ENCODE data around the gene SRD5A1.

The SRD5A1 gene

DNA sequence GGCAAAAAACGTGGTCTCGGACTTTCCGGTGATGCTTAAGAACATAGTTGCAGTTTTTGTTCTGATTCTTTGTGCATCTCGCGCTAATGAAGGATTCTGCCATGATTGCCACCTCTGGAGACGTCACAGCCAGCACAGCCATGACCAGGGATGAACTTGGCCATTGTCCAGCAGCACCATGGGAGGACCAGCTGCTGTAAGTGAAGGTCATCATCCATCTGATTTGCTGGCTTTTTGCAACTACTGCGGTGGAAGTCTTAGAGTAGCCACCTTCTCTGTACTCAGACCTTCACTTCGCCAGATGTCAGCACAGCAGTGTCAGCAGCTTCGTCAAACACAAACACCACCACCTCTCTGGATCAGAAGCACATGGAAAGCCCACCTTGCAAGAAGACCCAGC lies 46.1 kb upstream of the SRD5A1 start:
- Histone ChIP-seq H3K9ac (ENCODE audit: low read length) (no peak overlapping the region), H3K27me3 (replicated peaks; ENCODE audit: insufficient read depth, low read length) (no peaks in the 10 kb centered on the region), H3K4me3 (ENCODE audit: low read length) (no peak overlapping the region), H3K9me3 (replicated peaks; ENCODE audit: insufficient read depth, low read length) (no peaks in the 10 kb centered on the region), H3F3A (ENCODE audit: insufficient read depth, low read length) (no peaks in the 10 kb centered on the region), H3K4me1 (ENCODE audit: low read length) (no peaks in the 10 kb centered on the region), H2AFZ (ENCODE audit: low read length) (no peak overlapping the region), H4K20me1 (ENCODE audit: insufficient read depth, low read length) (no peaks in the 10 kb centered on the region), H3K4me2 (ENCODE audit: low read depth, low read length) (no peak overlapping the region), H3K79me2 (ENCODE audit: low read length) (no peaks in the 10 kb centered on the region), H3K9me2 (replicated peaks; ENCODE audit: insufficient read depth, low read length) (no peaks in the 10 kb centered on the region), H3K27ac (ENCODE audit: low read length) (no peak overlapping the region), H3K36me3 (replicated peaks; ENCODE audit: insufficient read depth, low read length) (no peaks in the 10 kb centered on the region)
- TF ChIP-seq EZH2 (optimal IDR thresholded peaks at IDR 0.05; ENCODE audit: low read depth, low read length) (no peak), EZH2phosphoT487 (IDR thresholded peaks at IDR 0.05; ENCODE audit: low read length) (no peak)
- TF ChIP-seq, protein P1, sequence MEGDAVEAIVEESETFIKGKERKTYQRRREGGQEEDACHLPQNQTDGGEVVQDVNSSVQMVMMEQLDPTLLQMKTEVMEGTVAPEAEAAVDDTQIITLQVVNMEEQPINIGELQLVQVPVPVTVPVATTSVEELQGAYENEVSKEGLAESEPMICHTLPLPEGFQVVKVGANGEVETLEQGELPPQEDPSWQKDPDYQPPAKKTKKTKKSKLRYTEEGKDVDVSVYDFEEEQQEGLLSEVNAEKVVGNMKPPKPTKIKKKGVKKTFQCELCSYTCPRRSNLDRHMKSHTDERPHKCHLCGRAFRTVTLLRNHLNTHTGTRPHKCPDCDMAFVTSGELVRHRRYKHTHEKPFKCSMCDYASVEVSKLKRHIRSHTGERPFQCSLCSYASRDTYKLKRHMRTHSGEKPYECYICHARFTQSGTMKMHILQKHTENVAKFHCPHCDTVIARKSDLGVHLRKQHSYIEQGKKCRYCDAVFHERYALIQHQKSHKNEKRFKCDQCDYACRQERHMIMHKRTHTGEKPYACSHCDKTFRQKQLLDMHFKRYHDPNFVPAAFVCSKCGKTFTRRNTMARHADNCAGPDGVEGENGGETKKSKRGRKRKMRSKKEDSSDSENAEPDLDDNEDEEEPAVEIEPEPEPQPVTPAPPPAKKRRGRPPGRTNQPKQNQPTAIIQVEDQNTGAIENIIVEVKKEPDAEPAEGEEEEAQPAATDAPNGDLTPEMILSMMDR (IDR thresholded peaks at IDR 0.05; ENCODE audit: low read length), result no peak
- DNase-seq, result no peak

- TF ChIP-seq, protein P1 (IDR thresholded peaks at IDR 0.05; ENCODE audit: low read length), result no peak
- TF ChIP-seq EZH2phosphoT487 (IDR thresholded peaks at IDR 0.05; ENCODE audit: low read length) (no peak), EZH2 (optimal IDR thresholded peaks at IDR 0.05; ENCODE audit: low read depth, low read length) (no peak)
Measured at GRCh38 chr5:6590581-6590980, 42.7 kb upstream of the SRD5A1 start.

GRCh38 chr5:6591671-6592288 lies 41.5 kb upstream of the SRD5A1 start:
- no peaks in the 10 kb centered on the region for H4K20me1 ChIP-seq (ENCODE audit: insufficient read depth, low read length)
- no peaks in the 10 kb centered on the region for H3K9me2 ChIP-seq (replicated peaks; ENCODE audit: insufficient read depth, low read length)
- H3K9me3 ChIP-seq (replicated peaks; ENCODE audit: insufficient read depth, low read length), result no peaks in the 10 kb centered on the region
- no peak for TF ChIP-seq EZH2phosphoT487 (IDR thresholded peaks at IDR 0.05; ENCODE audit: low read length)
- TF ChIP-seq, protein P1 (IDR thresholded peaks at IDR 0.05; ENCODE audit: low read length), result no peak
- no peak for TF ChIP-seq EZH2 (optimal IDR thresholded peaks at IDR 0.05; ENCODE audit: low read depth, low read length)
- H3K4me3 ChIP-seq (ENCODE audit: low read length), result no peak overlapping the region
- no peaks in the 10 kb centered on the region for H3F3A ChIP-seq (ENCODE audit: insufficient read depth, low read length)
- H3K27me3 ChIP-seq (replicated peaks; ENCODE audit: insufficient read depth, low read length), result no peaks in the 10 kb centered on the region
- DNase-seq, result no peak
- no peaks in the 10 kb centered on the region for H3K4me1 ChIP-seq (ENCODE audit: low read length)
- H3K9ac ChIP-seq (ENCODE audit: low read length), result no peak overlapping the region
- H2AFZ ChIP-seq (ENCODE audit: low read length), result no peak overlapping the region
- H3K4me2 ChIP-seq (ENCODE audit: low read depth, low read length), result no peak overlapping the region
- H3K36me3 ChIP-seq (replicated peaks; ENCODE audit: insufficient read depth, low read length), result no peaks in the 10 kb centered on the region
- no peak overlapping the region for H3K27ac ChIP-seq (ENCODE audit: low read length)
- no peaks in the 10 kb centered on the region for H3K79me2 ChIP-seq (ENCODE audit: low read length)

More at GRCh38 chr5:6590581-6590980, 42.7 kb upstream of the SRD5A1 start:
- Histone ChIP-seq H3K36me3 (replicated peaks; ENCODE audit: insufficient read depth, low read length) (no peaks in the 10 kb centered on the region), H4K20me1 (ENCODE audit: insufficient read depth, low read length) (no peaks in the 10 kb centered on the region), H3K9me3 (replicated peaks; ENCODE audit: insufficient read depth, low read length) (no peaks in the 10 kb centered on the region), H3K27ac (ENCODE audit: low read length) (no peak overlapping the region), H3K27me3 (replicated peaks; ENCODE audit: insufficient read depth, low read length) (no peaks in the 10 kb centered on the region), H3K4me2 (ENCODE audit: low read depth, low read length) (no peak overlapping the region), H2AFZ (ENCODE audit: low read length) (no peak overlapping the region), H3K4me1 (ENCODE audit: low read length) (no peaks in the 10 kb centered on the region), H3F3A (ENCODE audit: insufficient read depth, low read length) (no peaks in the 10 kb centered on the region), H3K4me3 (ENCODE audit: low read length) (no peak overlapping the region), H3K79me2 (ENCODE audit: low read length) (no peaks in the 10 kb centered on the region), H3K9ac (ENCODE audit: low read length) (no peak overlapping the region), H3K9me2 (replicated peaks; ENCODE audit: insufficient read depth, low read length) (no peaks in the 10 kb centered on the region)
- no peak for DNase-seq

All from MM.1S (cell line).